ENCODE data around the gene KLK7. TPM values are rescaled to one million over a fixed set of nuclear protein-coding genes. Genes with fewer than 3 reads are reported as not detected.

The KLK7 gene
- total RNA-seq, 1 donor, result not detected

- no peaks in the 10 kb centered on the region for H3K27me3 ChIP-seq (ENCODE audit: insufficient read depth, low read length)
- no peaks in the 10 kb centered on the region for H3K4me1 ChIP-seq (ENCODE audit: insufficient read depth, low read length)
- no peaks in the 10 kb centered on the region for H3K9me3 ChIP-seq (ENCODE audit: low read depth, low read length)
- H3K4me3 ChIP-seq (ENCODE audit: low read length), result no peak overlapping the region
Observed at GRCh38 chr19:50944795-50945194, 38.9 kb downstream of the KLK7 start.

- no peaks in the 10 kb centered on the region for H3K27me3 ChIP-seq (ENCODE audit: insufficient read depth, low read length)
- no peak overlapping the region for H3K4me3 ChIP-seq (ENCODE audit: low read length)
- H3K4me1 ChIP-seq (ENCODE audit: insufficient read depth, low read length), result no peaks in the 10 kb centered on the region
- H3K9me3 ChIP-seq (ENCODE audit: low read depth, low read length), result no peaks in the 10 kb centered on the region
Observed at GRCh38 chr19:50943074-50943828, 40.5 kb downstream of the KLK7 start.

- H3K4me3 ChIP-seq (ENCODE audit: low read length), result no peak overlapping the region
- no peaks in the 10 kb centered on the region for H3K9me3 ChIP-seq (ENCODE audit: low read depth, low read length)
- no peaks in the 10 kb centered on the region for H3K4me1 ChIP-seq (ENCODE audit: insufficient read depth, low read length)
- H3K27me3 ChIP-seq (ENCODE audit: insufficient read depth, low read length), result no peaks in the 10 kb centered on the region
Observed at GRCh38 chr19:50939596-50939995, 44.1 kb downstream of the KLK7 start.

- no peak overlapping the region for H3K4me3 ChIP-seq (ENCODE audit: low read length)
- no peaks in the 10 kb centered on the region for H3K9me3 ChIP-seq (ENCODE audit: low read depth, low read length)
- H3K4me1 ChIP-seq (ENCODE audit: insufficient read depth, low read length), result no peaks in the 10 kb centered on the region
- peaks cover 4% of the 10 kb centered on the region for H3K27me3 ChIP-seq (ENCODE audit: insufficient read depth, low read length)
Observed at GRCh38 chr19:50933640-50934039, 50.1 kb downstream of the KLK7 start.

GRCh38 chr19:50932690-50933083, 51.0 kb downstream of the KLK7 start:
- Histone ChIP-seq H3K4me3 (ENCODE audit: low read length) (no peak overlapping the region), H3K27me3 (ENCODE audit: insufficient read depth, low read length) (peaks cover 4% of the 10 kb centered on the region), H3K4me1 (ENCODE audit: insufficient read depth, low read length) (no peaks in the 10 kb centered on the region), H3K9me3 (ENCODE audit: low read depth, low read length) (no peaks in the 10 kb centered on the region)

- no peaks in the 10 kb centered on the region for H3K4me1 ChIP-seq (ENCODE audit: insufficient read depth, low read length)
- H3K9me3 ChIP-seq (ENCODE audit: low read depth, low read length), result no peaks in the 10 kb centered on the region
- peaks cover 4% of the 10 kb centered on the region for H3K27me3 ChIP-seq (ENCODE audit: insufficient read depth, low read length)
- no peak overlapping the region for H3K4me3 ChIP-seq (ENCODE audit: low read length)
Observed at GRCh38 chr19:50932018-50932689, 51.6 kb downstream of the KLK7 start.

- Histone ChIP-seq H3K4me3 (ENCODE audit: low read length) (no peak overlapping the region), H3K4me1 (ENCODE audit: insufficient read depth, low read length) (no peaks in the 10 kb centered on the region), H3K9me3 (ENCODE audit: low read depth, low read length) (no peaks in the 10 kb centered on the region), H3K27me3 (ENCODE audit: insufficient read depth, low read length) (peaks cover 4% of the 10 kb centered on the region)
Observed at GRCh38 chr19:50931023-50931422, 52.7 kb downstream of the KLK7 start.

- Histone ChIP-seq H3K4me3 (ENCODE audit: low read length) (no peak overlapping the region), H3K9me3 (ENCODE audit: low read depth, low read length) (no peaks in the 10 kb centered on the region), H3K4me1 (ENCODE audit: insufficient read depth, low read length) (no peaks in the 10 kb centered on the region), H3K27me3 (ENCODE audit: insufficient read depth, low read length) (peaks cover 4% of the 10 kb centered on the region)
Observed at GRCh38 chr19:50928831-50929230, 54.9 kb downstream of the KLK7 start.

Other genes with a start within 250 kb of the KLK7 start
- not detected for gene GPR32, start 213.5 kb downstream of the KLK7 start, total RNA-seq
- gene ACP4, start 193.5 kb downstream of the KLK7 start, total RNA-seq, result not detected
- gene KLK1, start 160.1 kb downstream of the KLK7 start, total RNA-seq, result not detected
- not detected for gene KLK15, start 150.3 kb downstream of the KLK7 start, total RNA-seq
- gene KLK3, start 129.0 kb downstream of the KLK7 start, total RNA-seq, result 0.31 TPM
- 0.31 TPM for gene KLK2, start 110.5 kb downstream of the KLK7 start, total RNA-seq
- 0.21 TPM for gene KLK4, start 72.5 kb downstream of the KLK7 start, total RNA-seq
- not detected for gene KLK5, start 30.9 kb downstream of the KLK7 start, total RNA-seq
- gene KLK6, start 14.3 kb downstream of the KLK7 start, total RNA-seq, result not detected
- not detected for gene KLK8, start 17.7 kb upstream of the KLK7 start, total RNA-seq
- gene KLK10, start 35.8 kb upstream of the KLK7 start, total RNA-seq, result not detected
- gene KLK11, start 42.7 kb upstream of the KLK7 start, total RNA-seq, result not detected
- gene KLK12, start 51.1 kb upstream of the KLK7 start, total RNA-seq, result not detected
- gene KLK13, start 81.2 kb upstream of the KLK7 start, total RNA-seq, result not detected
- gene KLK14, start 99.0 kb upstream of the KLK7 start, total RNA-seq, result 0.10 TPM
- gene CTU1, start 124.5 kb upstream of the KLK7 start, total RNA-seq, result 1.9 TPM
- gene SIGLEC9, start 141.0 kb upstream of the KLK7 start, total RNA-seq, result 9.4 TPM
- 6.0 TPM for gene SIGLEC7, start 158.4 kb upstream of the KLK7 start, total RNA-seq
- 24.5 TPM for gene CD33, start 241.2 kb upstream of the KLK7 start, total RNA-seq

Measured in mononuclear cell (primary cell).